ENCODE data around the gene ORC3.
"Not testable (repeated sequence)": the region's sequence is repeated elsewhere in the genome, so short reads cannot be mapped to it uniquely, and the experiment has no call there.

The ORC3 gene

GRCh38 chr6:87658516-87658915 lies 68.6 kb downstream of the ORC3 start:
- in situ Hi-C loops (cut with MboI; ENCODE audit: low sequenced_read_pairs), result no loop called here

GRCh38 chr6:87660226-87660911 lies 70.4 kb downstream of the ORC3 start:
- in situ Hi-C loops (cut with MboI; ENCODE audit: low sequenced_read_pairs), result no loop called here

GRCh38 chr6:87661016-87661415 lies 71.1 kb downstream of the ORC3 start:
- in situ Hi-C loops (cut with MboI; ENCODE audit: low sequenced_read_pairs), result no loop called here

- in situ Hi-C loops (cut with MboI; ENCODE audit: low sequenced_read_pairs), result no loop called here
These were observed 71.6 kb downstream of the ORC3 start for GRCh38 chr6:87661503-87661902.

- in situ Hi-C loops (cut with MboI; ENCODE audit: low sequenced_read_pairs), result no loop called here
These were observed 73.5 kb downstream of the ORC3 start for GRCh38 chr6:87663434-87663833.

- in situ Hi-C loops (cut with MboI; ENCODE audit: low sequenced_read_pairs), result no loop called here
These were observed 75.1 kb downstream of the ORC3 start for GRCh38 chr6:87664921-87665485.

- in situ Hi-C loops (cut with MboI; ENCODE audit: low sequenced_read_pairs), result no loop called here
These were observed 77.1 kb downstream of the ORC3 start for GRCh38 chr6:87667032-87667431.

- in situ Hi-C loops (cut with MboI; ENCODE audit: low sequenced_read_pairs), result no loop called here
These were observed 78.1 kb downstream of the ORC3 start for GRCh38 chr6:87668013-87668412.

GRCh38 chr6:87669051-87669450 lies 79.1 kb downstream of the ORC3 start:
- in situ Hi-C loops (cut with MboI; ENCODE audit: low sequenced_read_pairs), result no loop called here

- in situ Hi-C loops (cut with MboI; ENCODE audit: low sequenced_read_pairs), result no loop called here
These were observed 80.8 kb downstream of the ORC3 start for GRCh38 chr6:87670707-87671106.

GRCh38 chr6:87671555-87672029 lies 81.7 kb downstream of the ORC3 start:
- in situ Hi-C loops (cut with MboI; ENCODE audit: low sequenced_read_pairs), result no loop called here

GRCh38 chr6:87672641-87673040 lies 82.7 kb downstream of the ORC3 start:
- in situ Hi-C loops (cut with MboI; ENCODE audit: low sequenced_read_pairs), result no loop called here

- in situ Hi-C loops (cut with MboI; ENCODE audit: low sequenced_read_pairs), result no loop called here
These were observed 83.3 kb downstream of the ORC3 start for GRCh38 chr6:87673237-87673636.

GRCh38 chr6:87674290-87674689 lies 84.4 kb downstream of the ORC3 start:
- in situ Hi-C loops (cut with MboI; ENCODE audit: low sequenced_read_pairs), result no loop called here

GRCh38 chr6:87675004-87675681 lies 85.2 kb downstream of the ORC3 start:
- in situ Hi-C loops (cut with MboI; ENCODE audit: low sequenced_read_pairs), result no loop called here

GRCh38 chr6:87682310-87682709 lies 92.4 kb downstream of the ORC3 start:
- in situ Hi-C loops (cut with MboI; ENCODE audit: low sequenced_read_pairs), result no loop called here

GRCh38 chr6:87683890-87684289 lies 94.0 kb downstream of the ORC3 start:
- in situ Hi-C loops (cut with MboI; ENCODE audit: low sequenced_read_pairs), result no loop called here

GRCh38 chr6:87684895-87685654 lies 95.1 kb downstream of the ORC3 start:
- in situ Hi-C loops (cut with MboI; ENCODE audit: low sequenced_read_pairs), result no loop called here

- in situ Hi-C loops (cut with MboI; ENCODE audit: low sequenced_read_pairs), result not testable (repeated sequence)
These were observed 96.8 kb downstream of the ORC3 start for GRCh38 chr6:87686636-87687205.

GRCh38 chr6:87687296-87687695 lies 97.4 kb downstream of the ORC3 start:
- in situ Hi-C loops (cut with MboI; ENCODE audit: low sequenced_read_pairs), result no loop called here

- in situ Hi-C loops (cut with MboI; ENCODE audit: low sequenced_read_pairs), result not testable (repeated sequence)
These were observed 98.0 kb downstream of the ORC3 start for GRCh38 chr6:87687893-87688292.

All from HL-60/S4 (cell line).